ENCODE results near the gene THSD7B.

THSD7B gene

DNA sequence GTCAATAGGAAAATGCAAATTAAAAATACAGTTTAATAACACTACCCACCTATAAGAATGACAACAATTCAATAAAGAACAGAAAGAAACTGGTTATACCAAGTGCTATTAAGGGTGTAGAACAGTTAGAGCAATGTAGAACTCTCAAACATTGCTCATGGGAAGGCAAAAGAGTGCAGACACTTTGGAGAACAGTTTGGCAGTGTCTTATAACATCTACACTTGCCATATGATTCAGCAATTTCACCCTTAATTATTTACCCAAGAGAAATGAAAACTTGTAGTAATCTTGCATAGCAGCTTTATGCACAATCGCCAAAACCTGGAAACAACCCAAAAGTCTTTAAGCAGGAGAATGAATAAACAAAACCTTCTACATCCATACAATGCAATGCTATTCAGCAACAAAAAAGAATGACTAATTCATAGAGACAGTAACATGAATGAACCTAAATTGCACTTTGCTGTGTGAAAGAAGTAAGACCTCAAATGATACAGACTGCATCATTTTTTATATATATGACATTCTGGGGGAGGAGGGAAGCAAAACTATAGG lies 455.2 kb downstream of the THSD7B start:
- no peak overlapping the region for H3K4me3 ChIP-seq (ENCODE audit: low read length)
- TF ChIP-seq ZNF274 (IDR thresholded peaks at IDR 0.05; ENCODE audit: low read depth, low read length), result no peak

GRCh38 chr2:137221797-137222492 lies 456.6 kb downstream of the THSD7B start:
- no peak for TF ChIP-seq ZNF274 (IDR thresholded peaks at IDR 0.05; ENCODE audit: low read depth, low read length)
- H3K4me3 ChIP-seq (ENCODE audit: low read length), result no peak overlapping the region

DNA sequence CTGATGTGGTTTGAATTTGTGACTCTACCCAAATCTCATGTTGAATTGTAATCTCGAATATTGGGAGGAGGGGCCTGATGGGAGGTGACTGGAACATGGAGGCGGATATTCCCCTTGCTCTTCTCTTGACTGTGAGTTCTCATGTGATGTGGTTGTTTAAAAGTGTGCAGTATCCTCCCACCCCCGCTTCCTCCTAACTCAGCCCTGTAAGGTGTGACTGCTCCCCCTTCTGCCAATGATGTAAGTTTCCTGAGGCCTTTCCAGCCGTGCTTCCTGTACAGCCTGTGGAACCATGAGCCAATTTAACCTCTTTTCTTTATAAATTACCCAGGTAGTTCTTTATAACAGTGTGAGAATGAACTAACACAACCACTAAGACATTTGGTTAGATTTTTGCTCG lies 458.4 kb downstream of the THSD7B start:
- no peak overlapping the region for H3K4me3 ChIP-seq (ENCODE audit: low read length)
- TF ChIP-seq ZNF274 (IDR thresholded peaks at IDR 0.05; ENCODE audit: low read depth, low read length), result no peak

DNA sequence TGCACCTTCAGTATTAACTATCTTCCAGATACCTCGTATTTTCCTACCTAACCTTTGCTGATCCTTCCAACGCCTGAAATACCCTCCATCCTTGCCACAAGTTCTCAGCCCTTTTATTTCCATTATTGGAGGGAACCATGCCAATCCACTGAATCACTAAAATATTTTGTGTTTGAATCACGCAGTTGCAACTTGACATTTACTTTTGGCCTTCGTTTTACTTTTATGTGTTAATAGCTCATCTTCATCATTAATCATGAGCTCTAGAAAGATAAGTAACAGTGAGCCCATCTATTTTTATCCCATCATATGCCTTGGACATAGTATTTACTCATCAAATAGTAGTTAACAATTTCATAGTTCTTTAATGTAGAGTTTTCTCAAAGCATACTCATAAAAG lies 463.2 kb downstream of the THSD7B start:
- no peak overlapping the region for H3K4me3 ChIP-seq (ENCODE audit: low read length)
- TF ChIP-seq ZNF274 (IDR thresholded peaks at IDR 0.05; ENCODE audit: low read depth, low read length), result no peak

DNA sequence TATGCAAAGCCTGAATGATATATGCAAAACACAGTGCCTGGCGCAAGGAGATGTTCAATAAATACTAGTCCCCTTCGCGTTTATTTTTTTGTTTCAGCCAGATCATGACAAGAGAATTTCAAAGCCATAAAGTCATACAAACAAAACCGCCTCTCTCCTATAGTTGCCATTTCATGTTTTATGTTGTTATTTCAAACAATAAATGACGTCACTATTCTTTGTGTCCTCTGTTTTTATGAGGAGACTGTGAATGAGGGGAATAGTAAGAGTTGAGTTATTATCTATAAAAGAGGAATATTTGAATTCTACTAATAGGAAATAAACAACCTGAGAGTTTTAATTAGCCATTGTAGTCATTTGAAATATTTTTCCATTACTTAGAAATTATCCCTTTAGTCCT lies 464.5 kb downstream of the THSD7B start:
- no peak for TF ChIP-seq ZNF274 (IDR thresholded peaks at IDR 0.05; ENCODE audit: low read depth, low read length)
- H3K4me3 ChIP-seq (ENCODE audit: low read length), result no peak overlapping the region

DNA sequence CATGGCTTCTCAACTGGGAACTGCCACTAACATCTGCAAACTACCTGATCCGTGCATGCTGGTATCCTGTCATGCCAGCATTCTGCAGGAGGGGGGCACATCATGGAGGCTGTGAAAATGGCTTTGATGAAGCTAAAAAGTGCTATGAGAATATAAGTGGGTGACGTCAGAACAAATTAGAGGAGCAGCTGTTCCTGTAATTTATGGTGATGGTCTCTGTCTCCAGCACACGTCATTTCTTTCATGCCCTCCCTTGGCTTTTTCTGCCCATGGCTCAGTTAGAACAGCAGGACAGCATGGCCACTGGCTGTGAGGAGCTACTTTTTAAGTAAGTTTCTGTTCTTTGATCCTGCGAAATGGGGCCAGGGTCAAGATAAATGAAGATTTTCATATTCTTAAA lies 466.3 kb downstream of the THSD7B start:
- H3K4me3 ChIP-seq (ENCODE audit: low read length), result no peak overlapping the region
- TF ChIP-seq ZNF274 (IDR thresholded peaks at IDR 0.05; ENCODE audit: low read depth, low read length), result no peak

DNA sequence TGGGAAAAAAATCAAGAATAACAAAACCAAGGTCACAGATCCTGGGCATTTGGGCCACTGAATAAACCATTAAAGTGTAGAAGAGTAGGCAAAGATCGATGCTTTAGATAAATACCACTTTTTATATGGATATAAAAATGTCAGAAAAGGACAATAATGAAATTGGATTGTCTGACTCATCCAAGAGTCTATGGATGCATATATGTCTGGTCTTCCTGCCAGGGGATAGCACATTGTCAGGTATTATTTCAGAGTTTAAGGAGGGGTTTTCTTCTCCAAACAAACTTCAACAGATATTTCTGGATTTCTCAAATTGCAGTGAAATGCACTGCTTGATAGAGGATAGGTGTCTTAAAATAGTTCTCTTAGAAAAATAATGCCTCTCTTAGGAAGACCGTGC lies 466.7 kb downstream of the THSD7B start:
- H3K4me3 ChIP-seq (ENCODE audit: low read length), result no peak overlapping the region
- no peak for TF ChIP-seq ZNF274 (IDR thresholded peaks at IDR 0.05; ENCODE audit: low read depth, low read length)

DNA sequence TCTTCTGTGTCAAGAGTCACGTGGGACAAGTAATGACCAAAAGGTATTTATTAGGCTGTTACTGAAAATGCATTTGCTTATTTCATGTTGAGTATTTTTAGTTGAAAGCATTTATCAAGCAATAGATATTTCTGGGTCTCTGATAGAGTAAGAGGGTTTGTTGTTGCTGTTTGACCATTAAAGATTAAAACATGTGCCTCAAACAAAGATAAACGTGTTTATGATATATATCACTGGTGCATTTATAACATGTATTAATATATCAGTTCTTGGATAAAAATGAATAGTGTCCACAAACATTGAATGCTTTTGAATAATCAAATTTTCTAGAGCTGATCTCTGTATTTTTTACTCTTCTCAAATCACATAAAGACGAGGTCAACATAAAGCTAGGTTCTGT lies 467.7 kb downstream of the THSD7B start:
- no peak for TF ChIP-seq ZNF274 (IDR thresholded peaks at IDR 0.05; ENCODE audit: low read depth, low read length)
- no peak overlapping the region for H3K4me3 ChIP-seq (ENCODE audit: low read length)

DNA sequence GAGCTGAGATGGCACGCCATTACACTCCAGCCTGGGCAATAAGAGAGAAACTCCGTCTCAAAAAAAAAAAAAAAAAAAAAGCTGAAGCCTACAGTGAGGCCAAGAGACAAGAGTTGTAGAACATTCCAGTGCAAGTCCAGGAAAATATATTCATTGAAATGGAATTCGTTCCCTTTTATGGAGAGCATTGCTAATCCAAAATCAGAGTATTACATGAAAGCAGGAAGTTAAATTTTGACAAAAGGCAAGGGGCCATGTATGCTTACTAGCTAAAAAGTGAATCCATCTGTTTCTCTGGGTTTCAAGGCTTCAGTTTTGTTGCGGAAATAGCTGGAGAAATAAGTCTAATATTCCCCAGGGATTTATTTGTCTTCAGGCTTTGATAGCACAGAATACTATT lies 471.7 kb downstream of the THSD7B start:
- no peak for TF ChIP-seq ZNF274 (IDR thresholded peaks at IDR 0.05; ENCODE audit: low read depth, low read length)
- H3K4me3 ChIP-seq (ENCODE audit: low read length), result no peak overlapping the region

DNA sequence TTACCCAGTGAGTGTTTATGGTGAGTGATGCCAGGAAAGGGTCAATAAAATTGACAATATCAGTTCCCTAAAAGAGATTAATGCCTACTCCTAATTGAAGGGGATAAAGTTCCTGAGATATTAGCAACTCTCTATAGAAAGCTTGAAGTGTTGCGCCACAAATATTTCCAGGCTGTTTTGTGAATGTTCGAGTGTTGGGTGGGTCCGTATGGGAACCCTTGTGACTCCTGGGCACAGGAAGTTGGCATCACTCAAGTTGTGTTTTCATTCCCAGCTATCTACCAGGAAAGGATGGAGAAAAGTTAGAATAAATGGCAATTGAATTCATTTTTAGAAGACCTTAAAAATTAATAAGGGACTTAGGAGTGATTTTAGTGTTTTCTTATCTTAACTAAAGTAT lies 472.7 kb downstream of the THSD7B start:
- no peak overlapping the region for H3K4me3 ChIP-seq (ENCODE audit: low read length)
- TF ChIP-seq ZNF274 (IDR thresholded peaks at IDR 0.05; ENCODE audit: low read depth, low read length), result no peak

DNA sequence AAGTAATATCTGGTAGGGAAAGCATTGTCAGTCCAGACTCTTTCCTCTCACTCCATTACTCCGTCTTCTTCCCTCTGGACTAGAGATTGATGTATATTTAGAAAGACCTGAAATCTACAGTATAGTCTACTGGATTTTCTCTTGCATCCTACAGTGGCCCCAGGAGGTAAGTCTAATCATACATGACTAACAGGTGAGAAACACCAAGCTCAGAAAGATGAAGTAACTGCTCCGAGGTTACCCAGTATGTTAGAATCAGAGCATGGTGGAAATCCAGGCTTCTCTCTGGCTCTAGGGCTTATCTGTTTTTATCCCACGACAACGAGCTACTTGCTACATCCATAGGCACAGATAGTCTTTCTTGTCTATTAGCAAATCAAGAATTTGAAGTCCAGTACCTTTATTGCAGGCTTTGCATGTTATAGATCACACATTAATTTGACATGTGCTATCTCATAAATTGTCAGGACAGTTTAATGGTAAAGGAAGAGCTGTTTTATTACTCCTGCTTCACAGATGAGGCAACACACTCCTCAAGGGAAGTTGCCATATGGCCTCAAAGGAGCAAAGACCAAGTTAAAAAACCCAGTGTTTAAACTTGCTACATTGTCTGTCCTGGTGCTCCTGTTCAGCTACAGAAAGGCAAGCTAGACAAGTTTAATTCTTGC lies 484.3 kb downstream of the THSD7B start:
- no peak for TF ChIP-seq ZNF274 (IDR thresholded peaks at IDR 0.05; ENCODE audit: low read depth, low read length)
- H3K4me3 ChIP-seq (ENCODE audit: low read length), result no peak overlapping the region

- no peak for TF ChIP-seq ZNF274 (IDR thresholded peaks at IDR 0.05; ENCODE audit: low read depth, low read length)
- H3K4me3 ChIP-seq (ENCODE audit: low read length), result no peak overlapping the region
Observed at GRCh38 chr2:137250401-137250800, 485.1 kb downstream of the THSD7B start.

- TF ChIP-seq ZNF274 (IDR thresholded peaks at IDR 0.05; ENCODE audit: low read depth, low read length), result no peak
- H3K4me3 ChIP-seq (ENCODE audit: low read length), result no peak overlapping the region
Observed at GRCh38 chr2:137251045-137251444, 485.7 kb downstream of the THSD7B start.

GRCh38 chr2:137252934-137253333 lies 487.6 kb downstream of the THSD7B start:
- no peak overlapping the region for H3K4me3 ChIP-seq (ENCODE audit: low read length)
- no peak for TF ChIP-seq ZNF274 (IDR thresholded peaks at IDR 0.05; ENCODE audit: low read depth, low read length)

DNA sequence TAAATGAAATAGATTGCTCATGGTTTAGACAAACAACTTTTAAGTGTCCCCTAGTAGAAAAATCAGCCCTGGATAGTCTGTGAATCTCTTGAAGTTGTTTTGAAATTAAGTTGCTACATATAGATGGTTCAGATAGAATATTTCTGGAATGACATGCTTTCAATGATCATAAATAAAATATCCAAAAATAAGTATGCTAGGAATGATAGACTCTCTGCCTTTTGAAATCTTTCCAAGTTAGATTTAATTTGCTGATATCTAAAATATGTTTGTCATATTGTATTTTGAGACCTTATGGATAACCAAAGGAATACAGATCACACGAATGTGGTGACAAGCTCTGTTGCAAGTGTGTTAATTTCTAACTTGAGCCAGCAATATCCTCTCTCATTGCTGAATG lies 488.7 kb downstream of the THSD7B start:
- no peak for TF ChIP-seq ZNF274 (IDR thresholded peaks at IDR 0.05; ENCODE audit: low read depth, low read length)
- no peak overlapping the region for H3K4me3 ChIP-seq (ENCODE audit: low read length)

Data from GM08714 (cell line).